GM19238 (cell line): ENCODE data around the gene GNRHR.
"Not testable (repeated sequence)": the region's sequence is repeated elsewhere in the genome, so short reads cannot be mapped to it uniquely, and the experiment has no call there.

Source experiments
- DNase-seq: peaks from one replicate; pipeline ENCODE4 v3.0.0; 2011; ENCODE audit warnings: low spot score; ENCODE audit not compliant: insufficient read length

Gene GNRHR, protein sequence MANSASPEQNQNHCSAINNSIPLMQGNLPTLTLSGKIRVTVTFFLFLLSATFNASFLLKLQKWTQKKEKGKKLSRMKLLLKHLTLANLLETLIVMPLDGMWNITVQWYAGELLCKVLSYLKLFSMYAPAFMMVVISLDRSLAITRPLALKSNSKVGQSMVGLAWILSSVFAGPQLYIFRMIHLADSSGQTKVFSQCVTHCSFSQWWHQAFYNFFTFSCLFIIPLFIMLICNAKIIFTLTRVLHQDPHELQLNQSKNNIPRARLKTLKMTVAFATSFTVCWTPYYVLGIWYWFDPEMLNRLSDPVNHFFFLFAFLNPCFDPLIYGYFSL

DNA sequence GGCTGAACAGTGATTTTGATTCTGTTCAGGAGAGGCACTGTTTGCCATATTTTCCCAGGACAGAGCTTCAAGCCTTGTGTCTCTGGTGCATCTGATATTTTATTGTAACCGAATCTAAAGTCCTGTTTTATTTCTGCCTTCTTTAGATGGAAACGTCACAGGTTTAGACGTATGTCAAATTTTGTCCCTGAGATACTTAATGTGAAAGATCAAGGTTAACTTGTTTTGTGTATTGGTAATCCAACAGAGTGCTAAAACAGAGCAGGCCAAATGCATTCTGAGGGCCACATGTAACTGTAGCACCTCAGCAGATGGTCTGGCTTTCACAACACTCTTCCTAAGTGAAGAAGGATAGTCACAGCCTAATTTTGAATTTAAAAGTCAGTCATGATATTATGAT is at the start of gene GNRHR:
GNRHR (minus strand) TSS at position 101 of the 400 bp plus-strand sequence; CDS start at position 48, 53 bp downstream.
- DNase-seq, result no peak

GRCh38 chr4:67796810-67797209 is 42.6 kb upstream of the GNRHR start:
- no peak for DNase-seq

- no peak for DNase-seq
Observed at GRCh38 chr4:67790721-67791120, 36.5 kb upstream of the GNRHR start.

DNA sequence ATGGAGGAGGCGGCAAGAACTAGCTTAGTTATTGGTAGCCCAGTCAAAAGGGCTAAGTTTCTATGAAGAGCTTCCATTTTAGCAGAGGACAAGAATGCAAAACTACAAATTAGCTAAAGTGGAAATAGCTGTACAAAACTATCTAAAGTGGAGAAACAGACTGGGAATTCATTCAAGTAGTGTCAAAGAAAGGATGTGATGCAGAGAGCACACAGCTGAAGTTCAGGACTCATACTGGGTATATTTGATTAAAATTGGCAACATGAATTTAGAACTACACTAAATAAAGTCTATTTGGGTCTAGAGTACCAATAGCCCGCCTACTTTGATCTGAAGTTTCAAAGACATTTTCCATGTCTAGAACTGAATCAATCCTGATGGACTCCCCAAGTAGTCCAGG is 33.1 kb upstream of the GNRHR start:
- DNase-seq, result no peak

- DNase-seq, result no peak
Observed at GRCh38 chr4:67785528-67785927, 31.3 kb upstream of the GNRHR start.

- DNase-seq, result no peak
Observed at GRCh38 chr4:67779631-67780030, 25.4 kb upstream of the GNRHR start.

DNA sequence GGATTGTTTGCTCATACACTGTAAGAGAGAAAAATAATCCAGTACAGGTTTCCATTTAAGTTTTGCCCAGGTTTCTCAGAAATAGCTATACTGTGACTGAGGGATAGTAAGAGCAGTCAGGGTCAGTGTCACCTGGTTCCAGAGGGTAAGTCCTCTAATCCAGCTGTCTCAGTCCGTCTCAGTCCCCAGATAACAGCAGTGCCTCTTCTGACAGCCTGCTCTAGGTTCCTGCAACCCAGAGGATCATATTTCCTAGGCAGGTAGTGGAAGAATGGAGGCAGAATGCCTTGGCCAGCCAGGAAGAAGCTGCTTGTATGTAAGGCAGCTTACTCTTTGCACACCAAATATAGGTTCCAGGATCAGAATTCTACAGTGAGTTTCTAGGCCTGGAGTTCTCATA is 22.6 kb upstream of the GNRHR start:
- DNase-seq, result no peak

DNA sequence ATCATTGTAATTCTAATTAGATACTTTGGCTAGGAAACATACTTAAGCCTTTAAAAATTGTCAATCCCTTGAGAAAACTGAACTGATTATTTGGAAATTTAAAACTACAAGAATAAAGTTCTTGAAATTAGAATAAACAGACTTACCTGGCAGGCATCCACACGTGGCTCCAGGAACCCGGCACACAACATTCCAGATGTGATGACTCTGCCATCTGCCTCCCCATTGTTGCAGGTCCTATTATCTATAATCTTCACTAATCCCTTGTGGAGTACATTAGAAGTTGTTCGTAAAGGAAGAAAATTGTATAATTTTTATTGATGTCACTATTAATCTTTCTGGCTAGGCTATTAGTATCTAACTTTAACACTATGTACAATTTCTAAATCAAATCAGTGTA is 16.2 kb upstream of the GNRHR start:
- DNase-seq, result no peak

DNA sequence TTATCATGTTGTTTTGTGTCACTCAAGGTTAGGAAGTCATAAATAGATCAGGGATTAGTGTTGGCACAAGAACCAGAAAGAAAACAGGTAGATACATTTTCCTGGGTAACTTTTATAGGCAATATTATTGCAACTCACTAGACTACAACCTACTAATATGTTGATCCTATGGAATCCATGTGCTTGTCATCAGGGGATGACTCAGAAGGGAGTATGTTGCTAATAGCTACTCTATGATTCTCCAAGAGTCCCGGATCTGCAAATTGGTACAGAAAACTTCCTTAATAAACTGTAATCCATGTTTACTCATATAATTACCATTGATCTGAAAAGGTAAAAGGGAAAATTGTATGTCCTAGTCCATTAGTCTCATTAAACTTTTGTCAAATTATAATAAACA is 11.7 kb upstream of the GNRHR start:
- DNase-seq, result no peak

DNA sequence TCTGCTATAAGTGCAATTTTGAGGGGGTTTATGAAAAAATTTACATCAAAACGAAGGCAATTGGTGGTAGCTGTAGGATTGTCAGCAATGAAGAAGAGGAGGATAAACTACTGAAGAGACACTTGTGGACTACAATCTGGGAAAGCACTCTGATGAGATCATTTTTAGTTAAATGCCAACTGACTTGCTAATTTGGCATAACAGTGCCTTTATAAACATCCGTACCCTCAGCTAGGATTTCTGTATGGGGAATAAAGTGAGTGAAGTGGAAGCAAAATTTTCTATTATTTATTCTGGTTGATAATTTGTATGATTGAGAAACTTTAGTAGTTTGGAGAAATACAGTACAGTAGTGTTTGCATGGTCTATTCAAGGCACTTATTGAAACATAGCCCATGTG is 11.2 kb upstream of the GNRHR start:
- DNase-seq, result no peak

DNA sequence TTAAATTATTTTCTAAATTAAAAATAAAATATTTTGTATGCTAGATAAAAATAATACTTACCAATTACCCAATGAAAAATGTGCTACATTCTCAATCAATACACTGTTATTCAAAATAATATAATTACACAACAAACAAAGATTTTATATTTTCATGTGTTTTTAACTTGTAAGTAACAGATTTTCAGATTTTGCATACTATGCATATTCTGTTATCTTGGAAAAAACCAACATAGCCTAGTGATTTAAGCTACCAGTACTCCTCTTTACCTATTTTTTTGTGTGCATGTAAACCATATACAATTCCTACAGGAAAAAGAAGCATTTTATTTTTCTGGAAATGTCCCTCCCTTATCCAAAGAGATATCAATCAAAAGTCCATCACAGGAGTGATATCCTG is 10.0 kb upstream of the GNRHR start:
- no peak for DNase-seq

- peak; percentile 10 for DNase-seq
Observed at GRCh38 chr4:67762086-67762485, 7.9 kb upstream of the GNRHR start.

DNA sequence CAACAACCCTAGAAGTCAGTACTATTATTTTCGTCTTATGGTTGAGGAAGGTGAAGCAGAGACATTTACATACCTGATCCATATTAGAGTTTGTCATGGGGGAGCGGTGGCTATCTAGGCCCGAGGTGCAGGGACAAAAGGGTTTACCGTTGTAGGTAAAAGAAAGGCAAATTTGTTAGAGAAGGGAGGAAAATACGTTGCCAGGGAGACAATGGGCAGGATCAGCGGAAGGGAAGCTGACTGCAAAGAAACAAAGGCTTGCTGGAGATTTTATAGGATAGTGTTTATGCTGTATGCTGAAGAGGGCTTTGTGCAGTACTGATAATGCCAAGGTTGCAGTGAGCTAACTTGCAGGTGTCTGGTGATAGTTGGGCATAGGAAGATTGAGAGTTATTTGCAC is 2.8 kb upstream of the GNRHR start:
- DNase-seq, result not testable (repeated sequence)

DNA sequence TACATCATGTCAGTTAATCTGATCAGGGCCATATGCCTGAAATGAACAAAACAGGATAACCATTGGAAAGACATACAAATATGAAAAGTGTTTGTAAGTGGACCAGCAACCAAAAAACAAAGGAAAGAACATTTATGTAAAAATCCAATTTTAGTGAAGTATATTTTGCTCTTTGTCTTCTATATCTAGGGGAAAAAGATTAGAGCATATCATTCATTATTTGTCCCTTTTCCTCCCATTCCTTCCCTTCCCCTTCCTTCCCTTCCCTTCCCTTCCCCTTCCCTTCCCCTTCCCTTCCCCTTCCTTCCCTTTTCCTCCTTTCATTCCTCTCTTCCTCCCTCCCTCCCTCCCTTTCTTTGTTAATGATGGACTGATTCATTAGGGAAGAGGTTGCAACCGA is 1.8 kb upstream of the GNRHR start:
- DNase-seq, result no peak

DNA sequence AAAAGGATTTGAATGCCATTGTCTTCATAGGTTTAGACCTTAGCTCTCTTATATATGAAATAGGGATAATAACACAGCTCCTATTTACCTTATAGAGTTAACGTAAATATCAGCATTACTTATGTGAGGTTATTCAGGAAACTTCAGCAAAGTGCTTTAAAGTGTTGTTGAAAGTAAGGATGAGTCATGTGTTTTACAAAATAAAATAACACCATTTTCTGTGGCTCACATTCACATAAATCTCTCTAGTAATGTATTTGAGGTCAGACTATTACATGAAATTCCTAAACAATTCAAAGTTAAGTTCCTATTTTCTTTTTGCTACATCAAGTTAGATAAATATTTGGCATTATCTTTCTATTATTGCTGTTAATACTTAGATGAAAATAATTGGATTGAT is 2.9 kb downstream of the GNRHR start:
- DNase-seq, result no peak

GRCh38 chr4:67750691-67751090 is 3.5 kb downstream of the GNRHR start:
- no peak for DNase-seq

GRCh38 chr4:67749286-67749685 is 4.9 kb downstream of the GNRHR start:
- no peak for DNase-seq

GRCh38 chr4:67746797-67747495 is 7.2 kb downstream of the GNRHR start:
- DNase-seq, result no peak

GRCh38 chr4:67744561-67745283 is 9.5 kb downstream of the GNRHR start:
- no peak for DNase-seq

DNA sequence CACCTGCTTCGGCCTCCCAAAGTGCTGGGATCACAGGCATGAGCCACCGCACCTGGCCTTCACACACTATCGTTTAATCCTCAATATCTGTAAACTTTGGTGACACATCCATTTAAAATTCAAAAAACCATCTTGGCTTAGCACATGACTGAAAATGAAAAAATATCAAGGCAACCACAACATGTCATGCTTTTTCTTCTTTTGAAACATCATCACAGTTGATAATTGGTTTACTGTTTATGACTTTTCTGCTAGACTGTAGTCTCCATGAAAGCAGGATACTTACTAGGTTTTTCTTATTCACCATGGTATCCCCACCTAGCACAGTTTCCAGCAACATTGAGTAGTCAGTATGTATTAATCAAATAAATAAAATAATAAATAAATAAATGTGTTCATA is 11.0 kb downstream of the GNRHR start:
- no peak for DNase-seq

GRCh38 chr4:67736262-67736661 is 17.9 kb downstream of the GNRHR start:
- no peak for DNase-seq

DNA sequence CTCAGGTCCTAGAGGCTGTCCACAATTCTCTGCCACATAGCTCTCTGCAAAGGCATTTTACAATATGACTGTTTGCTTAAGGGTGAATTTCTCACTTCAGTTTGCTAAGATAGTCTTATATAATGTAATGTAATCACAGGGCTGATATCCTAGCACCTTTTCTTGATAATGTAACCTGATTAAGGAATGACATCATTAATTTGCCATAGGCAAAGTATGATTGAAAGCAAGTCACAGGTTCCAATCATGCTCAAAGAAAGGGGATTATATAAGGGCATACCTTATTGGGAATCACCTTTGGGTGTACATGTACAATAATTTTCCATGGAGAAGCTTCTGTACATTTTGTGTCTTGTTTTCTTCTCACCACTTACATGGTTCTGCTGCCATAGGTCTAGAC is 18.9 kb downstream of the GNRHR start:
- DNase-seq, result no peak
